Measurements from ENCODE around the gene CERS4.

Gene CERS4

GRCh38 chr19:8311461-8312260 lies 102.5 kb downstream of the CERS4 start:
- Histone ChIP-seq H3K27ac (ENCODE audit: insufficient read depth in 1 of 2, low read depth in 1 of 2, low read length in 2 of 2, poor library complexity in 1 of 2, severe bottlenecking in 2 of 2) (no peak overlapping the region), H3K36me3 (ENCODE audit: control insufficient read depth in 4 of 4, insufficient read depth in 4 of 4, low read length in 3 of 4) (peaks cover 3 to 54% (median 32%) of the 10 kb centered on the region in 4 experiments), H3K9me3 (ENCODE audit: control extremely low read depth in 1 of 5, control insufficient read depth in 4 of 5, insufficient read depth in 2 of 5, low read depth in 1 of 5, low read length in 4 of 5) (no peaks in the 10 kb centered on the region), H3K4me1 (ENCODE audit: control extremely low read depth in 1 of 4, control insufficient read depth in 4 of 4, insufficient read depth in 4 of 4, low read length in 3 of 4) (peaks cover 5 to 22% (median 19%) of the 10 kb centered on the region in 4 experiments), H3K4me3 (ENCODE audit: control insufficient read depth in 1 of 7, extremely low read depth in 1 of 7, insufficient read depth in 4 of 7, low read depth in 2 of 7, low read length in 6 of 7) (no peak overlapping the region), H3K27me3 (replicated peaks in 2 of 5; ENCODE audit: control insufficient read depth in 4 of 5, insufficient read depth in 5 of 5, low read length in 4 of 5) (peaks cover 0 to 8% (median 0%) of the 10 kb centered on the region in 5 experiments)
- DNase-seq = no peak
- ChIA-PET POLR2A (no interaction called here), CTCF (interaction anchor here (0.8 to 1.1 kb wide), 3 partner anchors 9 to 23 kb away, joined by 3 to 4 read pairs (median 3); no protein-coding TSS in a partner anchor)
- WGBS (ENCODE audit: insufficient coverage) = 91% methylated on average over 11 of the region's 16 CpGs
